ENCODE results near the gene PBRM1.
"Not testable (repeated sequence)": the region's sequence is repeated elsewhere in the genome, so short reads cannot be mapped to it uniquely, and the experiment has no call there.

Gene PBRM1

GRCh38 chr3:52536369-52537164, 149.1 kb downstream of the PBRM1 start, which contains the start of gene UQCC5:
UQCC5 (plus strand) TSS chr3:52536605; CDS start chr3:52536756, 151 bp downstream.
- peak; percentile 85 to 97 (median 90) for DNase-seq (ENCODE audit: low read depth in 2 of 3, low spot score in 2 of 3)

DNA sequence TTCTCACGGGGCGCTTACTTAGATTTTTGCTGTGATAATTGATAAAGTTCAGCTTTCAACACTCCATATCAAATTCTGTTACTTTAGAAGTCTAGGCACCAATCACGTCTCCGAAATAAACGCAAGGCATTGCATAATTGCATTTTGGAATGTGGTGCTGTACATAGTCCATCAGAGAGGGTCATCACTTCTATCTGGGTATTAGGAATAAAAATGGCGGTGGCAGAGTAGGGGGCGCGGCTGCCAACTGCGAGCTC, 149.7 kb downstream of the PBRM1 start:
- DNase-seq (ENCODE audit: low read depth in 2 of 3, low spot score in 2 of 3), result no peak

- no peak for DNase-seq (ENCODE audit: low read depth in 2 of 3, low spot score in 2 of 3)
Measured at GRCh38 chr3:52535411-52536111, 150.2 kb downstream of the PBRM1 start.

GRCh38 chr3:52534281-52535183, 151.2 kb downstream of the PBRM1 start:
- DNase-seq (ENCODE audit: low read depth in 2 of 3, low spot score in 2 of 3), result no peak

GRCh38 chr3:52533623-52534280, 152.0 kb downstream of the PBRM1 start, which contains the start of gene NT5DC2:
NT5DC2 (minus strand) TSS chr3:52533857; CDS start chr3:52533737, 120 bp downstream.
- peak in 2 of 3 experiments; percentile 40 to 58 for DNase-seq (ENCODE audit: low read depth in 2 of 3, low spot score in 2 of 3)

GRCh38 chr3:52532838-52533622, 152.7 kb downstream of the PBRM1 start:
- peak in 1 of 3 experiments; percentile 17 for DNase-seq (ENCODE audit: low read depth in 2 of 3, low spot score in 2 of 3)

DNA sequence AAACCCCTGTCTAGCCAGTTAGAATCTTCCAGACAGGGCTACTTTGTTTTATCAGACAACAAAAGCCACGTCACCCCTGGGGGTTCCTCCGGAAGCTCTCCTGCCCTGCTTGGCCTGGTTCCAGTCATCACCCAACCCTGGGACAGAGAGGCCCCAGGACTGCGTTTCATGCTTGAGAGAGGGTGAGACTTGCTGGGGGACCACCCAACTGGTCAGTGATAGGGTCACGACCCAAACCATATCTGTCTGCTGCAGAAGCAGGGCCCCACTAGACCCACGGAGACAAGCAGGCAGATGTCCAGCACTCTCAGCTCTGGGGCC, 153.2 kb downstream of the PBRM1 start:
- DNase-seq (ENCODE audit: low read depth in 2 of 3, low spot score in 2 of 3), result no peak

DNA sequence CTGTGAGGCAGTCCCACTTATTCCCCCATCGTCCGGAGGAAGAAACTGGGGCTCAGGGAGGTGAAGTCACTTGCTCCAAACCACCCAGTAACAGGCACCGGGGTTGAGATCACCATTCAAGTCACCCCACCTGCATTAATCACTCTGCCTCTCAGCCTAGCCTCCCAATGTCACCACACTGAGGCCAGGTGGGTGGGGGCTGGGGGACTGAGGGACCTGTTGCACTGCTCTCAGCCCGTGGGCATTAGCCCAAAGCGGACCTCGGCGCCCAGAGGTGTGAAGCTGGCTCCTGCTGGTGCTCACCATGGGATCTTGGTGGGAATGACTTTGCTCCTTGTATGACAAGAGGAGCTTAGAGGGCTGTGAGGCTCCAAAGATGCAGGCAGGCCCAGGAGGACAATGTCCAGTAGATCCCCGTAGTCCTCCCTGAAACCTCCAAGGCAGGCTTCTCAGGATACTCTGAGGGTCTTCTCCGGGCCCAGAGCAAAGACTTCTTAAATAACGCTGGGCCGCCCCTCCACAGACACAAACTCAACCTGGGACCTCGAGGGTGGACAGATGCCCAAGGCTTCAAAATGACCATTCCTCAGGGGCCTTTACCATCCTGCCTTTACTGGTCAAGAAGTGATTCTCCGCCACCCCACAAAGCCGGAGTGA, 153.7 kb downstream of the PBRM1 start:
- DNase-seq (ENCODE audit: low read depth in 2 of 3, low spot score in 2 of 3), result no peak

DNA sequence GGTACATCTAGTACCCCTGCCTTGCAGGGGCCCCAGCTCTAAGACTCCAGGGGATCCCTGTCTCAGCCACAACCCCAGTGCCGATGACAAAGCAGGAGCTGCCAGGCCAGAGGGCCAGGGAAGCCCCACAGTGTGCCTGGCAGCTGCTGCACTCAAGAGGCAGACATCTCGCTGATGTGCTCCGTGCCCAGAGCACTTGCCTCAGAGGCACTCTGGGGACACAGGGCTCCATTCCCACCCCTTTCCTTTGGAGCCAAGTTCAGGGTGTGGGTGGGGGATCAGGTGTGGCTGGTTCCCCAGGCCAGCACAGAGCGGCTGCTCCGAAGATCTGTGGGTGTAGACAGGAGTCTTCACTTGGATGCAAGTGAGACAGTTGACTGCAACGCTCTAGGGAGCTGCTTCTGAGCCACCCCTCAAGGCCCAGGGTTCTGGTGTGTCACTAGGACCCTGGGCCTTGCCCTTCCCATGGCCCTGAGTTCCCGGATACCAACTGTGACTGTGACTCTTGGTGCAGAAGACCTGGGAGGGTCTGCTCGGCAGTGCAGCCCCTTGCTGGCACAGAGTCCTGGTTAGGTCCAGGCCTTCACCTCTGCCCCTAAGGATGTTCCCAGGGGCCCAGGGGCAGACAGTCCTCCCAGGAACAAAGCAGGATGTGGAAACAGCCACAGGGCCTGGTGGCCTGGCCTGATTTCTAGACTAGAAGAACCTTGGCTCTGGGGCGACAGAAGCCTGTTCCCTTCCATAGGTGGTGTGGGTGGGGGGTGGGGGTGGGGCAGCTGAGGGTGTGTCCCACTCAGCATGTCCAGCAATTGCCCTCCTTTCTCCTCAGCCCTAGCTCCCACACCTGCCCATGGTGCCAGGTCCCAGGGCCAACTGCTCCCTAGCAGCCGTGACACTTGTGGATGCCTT, 154.5 kb downstream of the PBRM1 start:
- DNase-seq (ENCODE audit: low read depth in 2 of 3, low spot score in 2 of 3), result no peak

GRCh38 chr3:52529376-52530333, 156.1 kb downstream of the PBRM1 start:
- no peak for DNase-seq (ENCODE audit: low read depth in 2 of 3, low spot score in 2 of 3)

GRCh38 chr3:52528586-52529375, 156.9 kb downstream of the PBRM1 start:
- DNase-seq (ENCODE audit: low read depth in 2 of 3, low spot score in 2 of 3), result no peak

GRCh38 chr3:52527732-52528585, 157.8 kb downstream of the PBRM1 start:
- DNase-seq (ENCODE audit: low read depth in 2 of 3, low spot score in 2 of 3), result no peak

GRCh38 chr3:52527039-52527731, 158.5 kb downstream of the PBRM1 start:
- no peak for DNase-seq (ENCODE audit: low read depth in 2 of 3, low spot score in 2 of 3)

DNA sequence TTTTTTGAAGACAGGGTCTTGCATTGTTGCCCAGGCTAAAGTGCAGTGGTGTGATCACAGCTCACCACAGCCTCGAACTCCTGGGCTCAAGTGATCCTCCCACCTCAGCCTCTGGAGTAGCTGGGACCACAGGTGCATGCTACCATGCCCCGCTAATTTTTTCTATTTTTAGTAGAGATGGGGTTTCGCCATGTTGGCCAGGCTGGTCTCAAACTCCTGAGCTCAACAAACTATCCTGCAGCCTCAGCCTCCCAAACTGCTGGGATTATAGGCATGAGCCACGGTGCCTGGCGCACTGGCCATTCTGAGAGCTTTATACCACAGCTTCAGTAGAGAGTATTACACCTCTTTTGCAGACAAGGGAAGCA, 159.1 kb downstream of the PBRM1 start:
- not testable (repeated sequence) for DNase-seq (ENCODE audit: low read depth in 2 of 3, low spot score in 2 of 3)

All from activated CD8-positive, alpha-beta memory T cell treated with anti-CD3 and anti-CD28 coated beads for 48 hours (primary cell).